PFSK-1 (cell line): ENCODE results near the gene TSPAN18.

Experiments used
- FOXP2 ChIP-seq: optimal IDR thresholded peaks from 2 replicates; pipeline ENCODE3; 2011; ENCODE audit warnings: borderline replicate concordance, control low read depth, inconsistent platforms; ENCODE audit not compliant: insufficient read depth; ENCODE audit errors: extremely low read length, extremely low read depth
- POLR2AphosphoS5 ChIP-seq: IDR thresholded peaks from 2 replicates; pipeline ENCODE4 v1.6.1; 2012; ENCODE audit warnings: low read depth, mild to moderate bottlenecking, control low read depth, low read length, moderate library complexity
- REST ChIP-seq, 2 experiments: IDR thresholded peaks; 2 replicates each; pipeline versions ENCODE4 v1.6.1 to v1.8.0; 2011 to 2012; ENCODE audit warnings: low read depth in 2 of 2, low read length in 2 of 2, control low read depth in 1 of 2, inconsistent platforms in 1 of 2, mild to moderate bottlenecking in 1 of 2, moderate library complexity in 1 of 2; ENCODE audit not compliant: insufficient read depth in 1 of 2
- SIN3A ChIP-seq: IDR thresholded peaks from 2 replicates; pipeline ENCODE4 v1.6.1; 2012; ENCODE audit warnings: mild to moderate bottlenecking, low read length, moderate library complexity, borderline replicate concordance; ENCODE audit not compliant: insufficient read depth
- TAF1 ChIP-seq: IDR thresholded peaks from 2 replicates; pipeline ENCODE4 v1.6.1; 2012; ENCODE audit warnings: low read length, control low read depth, borderline replicate concordance; ENCODE audit not compliant: insufficient read depth

Gene TSPAN18

GRCh38 chr11:44885919-44886789 lies 159.4 kb downstream of the TSPAN18 start:
- TF ChIP-seq FOXP2 (no peak), TAF1 (no peak), SIN3A (no peak), POLR2AphosphoS5 (no peak), REST (IDR thresholded peaks at IDR 0.05; ENCODE audit: insufficient read depth in 1 of 2, low read depth in 2 of 2, low read length in 2 of 2) (no peak)

- TF ChIP-seq REST (IDR thresholded peaks at IDR 0.05; ENCODE audit: insufficient read depth in 1 of 2, low read depth in 2 of 2, low read length in 2 of 2) = no peak
- TF ChIP-seq SIN3A = no peak
- no peak for TF ChIP-seq POLR2AphosphoS5
- TF ChIP-seq TAF1 = no peak
- no peak for TF ChIP-seq FOXP2
These were observed 160.0 kb downstream of the TSPAN18 start for GRCh38 chr11:44886790-44887140.

GRCh38 chr11:44887636-44888035 lies 160.9 kb downstream of the TSPAN18 start:
- TF ChIP-seq TAF1 (no peak), REST (IDR thresholded peaks at IDR 0.05; ENCODE audit: insufficient read depth in 1 of 2, low read depth in 2 of 2, low read length in 2 of 2) (no peak), POLR2AphosphoS5 (no peak), FOXP2 (no peak), SIN3A (no peak)

- TF ChIP-seq POLR2AphosphoS5 (no peak), TAF1 (no peak), SIN3A (no peak)
These were observed 162.5 kb downstream of the TSPAN18 start for GRCh38 chr11:44889266-44889665.

- TF ChIP-seq REST (IDR thresholded peaks at IDR 0.05; ENCODE audit: insufficient read depth in 1 of 2, low read depth in 2 of 2, low read length in 2 of 2) = no peak
- TF ChIP-seq POLR2AphosphoS5 = no peak
- TF ChIP-seq TAF1 = no peak
- no peak for TF ChIP-seq SIN3A
- no peak for TF ChIP-seq FOXP2
These were observed 166.1 kb downstream of the TSPAN18 start for GRCh38 chr11:44892843-44893242.
